GM20000 (cell line): Measurements from ENCODE around the gene HSD11B2.

ENCODE experiments used
- DNase-seq: peaks from one replicate; pipeline ENCODE4 v3.0.0; 2012; ENCODE audit warnings: low spot score
- CTCF ChIP-seq: IDR thresholded peaks from 2 replicates; pipeline ENCODE4 v1.5.1; 2012; ENCODE audit warnings: mild to moderate bottlenecking, control low read depth; ENCODE audit errors: extremely low read depth, missing control alignments

Gene HSD11B2

GRCh38 chr16:67433131-67433719 is 2.3 kb downstream of the HSD11B2 start:
- no peak for DNase-seq
- TF ChIP-seq CTCF = no peak

DNA sequence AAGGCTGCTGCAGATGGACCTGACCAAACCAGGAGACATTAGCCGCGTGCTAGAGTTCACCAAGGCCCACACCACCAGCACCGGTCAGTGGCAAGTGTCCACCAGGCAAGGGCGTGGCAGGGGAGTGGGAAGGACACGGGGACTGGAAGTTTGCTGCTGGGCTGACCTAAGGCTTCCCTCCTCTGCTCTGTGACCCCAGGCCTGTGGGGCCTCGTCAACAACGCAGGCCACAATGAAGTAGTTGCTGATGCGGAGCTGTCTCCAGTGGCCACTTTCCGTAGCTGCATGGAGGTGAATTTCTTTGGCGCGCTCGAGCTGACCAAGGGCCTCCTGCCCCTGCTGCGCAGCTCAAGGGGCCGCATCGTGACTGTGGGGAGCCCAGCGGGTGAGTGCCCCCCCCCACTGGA is 4.8 kb downstream of the HSD11B2 start:
- TF ChIP-seq CTCF = no peak
- DNase-seq = no peak

- no peak for DNase-seq
- TF ChIP-seq CTCF = no peak
These were observed 5.8 kb downstream of the HSD11B2 start for GRCh38 chr16:67436640-67437193.

DNA sequence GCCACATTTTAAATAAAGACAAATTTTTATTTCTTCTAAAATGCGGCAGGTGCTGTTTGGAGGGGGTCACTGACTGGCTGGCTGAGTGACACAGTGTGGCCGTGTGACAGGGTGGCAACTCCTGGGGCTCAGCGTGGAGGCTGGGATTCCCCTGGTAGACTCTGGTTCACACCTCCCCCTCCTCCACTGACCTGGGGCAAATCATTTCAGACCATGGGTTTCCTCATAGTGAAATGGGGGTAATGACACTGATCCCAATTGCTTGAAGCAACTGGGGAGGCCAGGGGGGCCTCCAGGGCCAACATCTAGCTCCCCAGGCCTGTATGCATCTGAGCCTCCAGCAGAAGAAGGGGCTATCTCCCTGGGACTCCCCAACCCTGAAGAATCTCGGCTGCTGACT is 6.6 kb downstream of the HSD11B2 start:
- no peak for TF ChIP-seq CTCF
- DNase-seq = peak; percentile 52

GRCh38 chr16:67438098-67438791 is 7.3 kb downstream of the HSD11B2 start:
- DNase-seq = no peak
- TF ChIP-seq CTCF = no peak

DNA sequence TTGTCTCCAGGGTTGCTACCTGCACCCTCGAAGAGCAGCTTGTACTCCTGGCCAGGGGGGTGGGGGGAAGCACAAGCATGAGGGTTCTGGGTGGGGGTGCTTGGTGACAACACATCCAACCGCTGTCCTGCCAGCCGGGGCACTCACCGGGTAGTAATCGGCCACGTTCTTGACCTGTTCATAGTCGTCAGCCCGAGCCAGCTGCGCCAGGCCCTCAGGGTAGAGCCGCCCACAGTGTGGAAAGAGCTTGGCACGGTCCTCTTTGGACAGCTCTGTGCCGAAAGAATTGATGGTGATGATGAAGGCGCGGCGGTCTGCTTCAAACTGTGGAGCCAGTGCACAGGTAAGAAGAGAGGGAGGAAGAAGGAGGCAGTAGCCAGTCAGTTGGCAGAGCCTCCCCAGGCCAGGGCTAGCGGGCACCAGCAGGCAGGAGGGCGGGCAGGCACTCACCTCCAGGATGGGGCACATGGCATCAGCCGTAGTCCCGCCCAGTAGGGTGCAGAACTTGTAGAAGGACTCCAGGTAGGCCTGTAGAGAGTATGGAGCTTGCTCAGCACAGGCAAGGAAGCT is 8.0 kb downstream of the HSD11B2 start:
- TF ChIP-seq CTCF = no peak

DNA sequence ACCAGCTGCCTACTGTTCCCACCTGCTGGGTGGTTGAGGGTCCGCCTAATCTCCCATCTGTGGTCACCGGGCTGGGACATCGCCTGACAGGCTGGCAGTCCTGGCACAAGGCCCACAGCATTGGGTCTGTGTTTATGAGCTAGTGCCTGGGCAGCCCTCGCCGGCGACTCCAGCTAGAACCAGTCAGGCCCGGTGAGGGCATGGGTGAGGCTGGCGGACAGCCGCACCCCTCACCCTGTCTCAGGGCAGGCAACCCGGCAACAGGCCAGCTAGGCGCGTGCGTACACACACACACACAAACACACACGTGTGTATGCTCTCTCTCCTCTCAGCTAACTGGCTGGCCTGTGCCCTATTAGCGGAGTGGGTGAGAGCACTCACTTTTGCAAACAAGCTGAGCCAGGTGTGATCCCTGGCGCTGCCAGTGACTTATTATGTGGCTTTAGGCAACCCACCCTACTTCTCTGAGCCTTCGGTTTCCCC is 10.4 kb downstream of the HSD11B2 start:
- DNase-seq = no peak
- no peak for TF ChIP-seq CTCF

More for the DNA sequence above, 8.0 kb downstream of the HSD11B2 start:
- DNase-seq = no peak
